SK-N-SH (cell line): ENCODE results near the gene ZFP57. TPM values are rescaled to one million over a fixed set of nuclear protein-coding genes. Genes with fewer than 3 reads are reported as not detected.

Experiments used
- CTCF ChIA-PET: fragments of 300-600, 350-600 bp; formaldehyde crosslinking; extraction: SDS; loops from one replicate; lab custom pipeline; 2021; lab: Yijun Ruan, JAX
- POLR2A ChIA-PET: fragments of 350-600 bp; sonication (Branson Sonifier 250); formaldehyde crosslinking; extraction: SDS; loops from one replicate; lab custom pipeline; 2020; ENCODE audit warnings: antibody characterized with exemption, inconsistent platforms; lab: Yijun Ruan, JAX
- DNase-seq: peaks from one replicate; pipeline ENCODE4 v3.0.0; 2012
- H2AFZ ChIP-seq: fragments of 200-600 bp; sonication (generic); 2 replicates; pipeline ENCODE4 v1.8.1; 2016; ENCODE audit warnings: antibody characterized with exemption, mild to moderate bottlenecking, low read depth
- H3F3A ChIP-seq: fragments of 200-600 bp; sonication (generic); replicated peaks from 2 replicates; pipeline ENCODE3; 2016; ENCODE audit warnings: antibody characterized with exemption, mild to moderate bottlenecking; ENCODE audit not compliant: insufficient read depth
- H3K27ac ChIP-seq, 2 experiments: fragments of 200-500 bp in 1 of 2; fragments of 200-600 bp in 1 of 2; sonication (Bioruptor generic) in 1 of 2; sonication (generic), shearing (Covaris generic) in 1 of 2; 2 replicates each; pipeline versions ENCODE4 v1.5.1 to v1.6.1; 2014 to 2016; ENCODE audit warnings: low read depth in 2 of 2, inconsistent platforms in 1 of 2, low read length in 1 of 2, mild to moderate bottlenecking in 1 of 2, mixed read lengths in 1 of 2
- H3K27me3 ChIP-seq: fragments of 200-600 bp; sonication (generic), shearing (Covaris generic); 2 replicates; pipeline ENCODE4 v1.6.1; 2016; ENCODE audit warnings: mixed run types; ENCODE audit not compliant: insufficient read depth
- H3K36me3 ChIP-seq, 2 experiments: fragments of 200-500 bp in 1 of 2; fragments of 200-600 bp in 1 of 2; sonication (Bioruptor generic) in 1 of 2; sonication (generic) in 1 of 2; replicated peaks in 1 of 2; 2 replicates each; pipeline versions ENCODE3 to v1.5.1; 2014 to 2016; ENCODE audit warnings: low read length in 1 of 2, mild to moderate bottlenecking in 1 of 2; ENCODE audit not compliant: insufficient read depth in 2 of 2, control insufficient read depth in 1 of 2
- H3K4me1 ChIP-seq, 2 experiments: fragments of 200-500 bp in 1 of 2; fragments of 200-600 bp in 1 of 2; sonication (Bioruptor generic) in 1 of 2; sonication (generic), shearing (Covaris generic) in 1 of 2; 2 replicates each; pipeline versions ENCODE4 v1.5.1 to v1.6.1; 2014 to 2016; ENCODE audit warnings: low read depth in 1 of 2, low read length in 1 of 2, mixed run types in 1 of 2; ENCODE audit not compliant: insufficient read depth in 2 of 2, control insufficient read depth in 1 of 2
- H3K4me2 ChIP-seq: fragments of 200-600 bp; sonication (generic), shearing (Covaris generic); 2 replicates; pipeline ENCODE4 v1.6.1; 2017; ENCODE audit warnings: mixed run types
- H3K4me3 ChIP-seq, 2 experiments: fragments of 200-500 bp in 1 of 2; fragments of 200-600 bp in 1 of 2; sonication (Bioruptor generic) in 1 of 2; sonication (generic), shearing (Covaris generic) in 1 of 2; 2 replicates each; pipeline versions ENCODE4 v1.5.1 to v1.8.1; 2014 to 2016; ENCODE audit warnings: low read depth in 2 of 2, inconsistent platforms in 1 of 2, low read length in 1 of 2, mild to moderate bottlenecking in 1 of 2, mixed read lengths in 1 of 2, moderate library complexity in 1 of 2
- H3K79me2 ChIP-seq: fragments of 200-600 bp; sonication (generic); 2 replicates; pipeline ENCODE4 v1.8.1; 2017; ENCODE audit warnings: mild to moderate bottlenecking; ENCODE audit not compliant: insufficient read depth
- H3K9ac ChIP-seq: fragments of 200-600 bp; sonication (generic); 2 replicates; pipeline ENCODE4 v1.6.1; 2017; ENCODE audit warnings: mixed run types
- H3K9me2 ChIP-seq: fragments of 200-600 bp; sonication (generic); 2 replicates; pipeline ENCODE4 v1.6.1; 2017; ENCODE audit warnings: mixed run types
- H3K9me3 ChIP-seq: fragments of 200-600 bp; sonication (generic); 2 replicates; pipeline ENCODE4 v1.6.1; 2017; ENCODE audit warnings: mixed run types, mild to moderate bottlenecking, moderate library complexity
- H4K20me1 ChIP-seq: fragments of 200-600 bp; sonication (generic); 2 replicates; pipeline ENCODE4 v1.6.1; 2017; ENCODE audit warnings: mild to moderate bottlenecking, mixed run types; ENCODE audit not compliant: insufficient read depth
- CHD2 ChIP-seq: fragments of 150-350 bp; IDR thresholded peaks from 2 replicates; pipeline ENCODE4 v1.6.1; 2018; ENCODE audit warnings: low read length; ENCODE audit not compliant: partially characterized antibody
- EP300 ChIP-seq, 2 experiments: IDR thresholded peaks; 2 replicates each; pipeline versions ENCODE4 v1.4.0 to v1.6.1; 2012; ENCODE audit warnings: borderline replicate concordance in 1 of 2, low read depth in 1 of 2, low read length in 1 of 2
- EZH2phosphoT487 ChIP-seq: fragments of 200-600 bp; sonication (generic); IDR thresholded peaks from 2 replicates; pipeline ENCODE4 v1.6.1; 2017; ENCODE audit warnings: low read depth, mixed run types, mild to moderate bottlenecking, antibody characterized with exemption, moderate library complexity, borderline replicate concordance
- GABPA ChIP-seq: IDR thresholded peaks from 2 replicates; pipeline ENCODE4 v1.4.0; 2012; ENCODE audit warnings: low read depth, mild to moderate bottlenecking
- GATA2 ChIP-seq: sonication (generic); formaldehyde crosslinking; IDR thresholded peaks from 2 replicates; pipeline ENCODE4 v1.5.0; 2020; ENCODE audit warnings: mild to moderate bottlenecking, missing genetic modification reagents
- IRF3 ChIP-seq: fragments of 150-350 bp; IDR thresholded peaks from 2 replicates; pipeline ENCODE4 v1.6.1; 2016; ENCODE audit warnings: mild to moderate bottlenecking, low read depth, low read length
- JUND ChIP-seq: IDR thresholded peaks from 2 replicates; pipeline ENCODE4 v1.4.0; 2012
- MEF2A ChIP-seq: IDR thresholded peaks from 2 replicates; pipeline ENCODE4 v1.4.0; 2012; ENCODE audit warnings: low read depth, borderline replicate concordance
- MXI1 ChIP-seq: IDR thresholded peaks from 2 replicates; pipeline ENCODE4 v1.6.1; 2012; ENCODE audit warnings: mild to moderate bottlenecking, low read depth, low read length, improper control_type of control experiment
- POLR2AphosphoS5 ChIP-seq: IDR thresholded peaks from 2 replicates; pipeline ENCODE4 v1.6.1; 2012; ENCODE audit warnings: low read depth, low read length
- RCOR1 ChIP-seq: fragments of 150-350 bp; IDR thresholded peaks from 2 replicates; pipeline ENCODE4 v1.6.1; 2017; ENCODE audit warnings: antibody characterized with exemption, low read length
- SIN3A ChIP-seq: IDR thresholded peaks from 2 replicates; pipeline ENCODE4 v1.6.1; 2012; ENCODE audit warnings: low read depth, mild to moderate bottlenecking, low read length, moderate library complexity, borderline replicate concordance
- SMC3 ChIP-seq: IDR thresholded peaks from 2 replicates; pipeline ENCODE4 v1.6.1; 2012; ENCODE audit warnings: low read depth, low read length, improper control_type of control experiment
- TAF1 ChIP-seq: IDR thresholded peaks from 2 replicates; pipeline ENCODE4 v1.6.1; 2012; ENCODE audit warnings: low read depth, mild to moderate bottlenecking, low read length, moderate library complexity, borderline replicate concordance
- TCF12 ChIP-seq: IDR thresholded peaks from 2 replicates; pipeline ENCODE4 v1.4.0; 2012
- USF1 ChIP-seq: IDR thresholded peaks from 2 replicates; pipeline ENCODE4 v1.4.0; 2012; ENCODE audit warnings: low read depth, borderline replicate concordance
- WGBS: methylation state at CpG from one replicate; pipeline ENCODE4 v1.1.6; 2017; ENCODE audit warnings: low lambda C conversion rate; 5-methylcytosine and 5-hydroxymethylcytosine counted together
- polyA plus RNA-seq, 3 experiments: library from polyadenylated mRNA; depleted of rRNA; stranded (reverse); fragments of >200 nt; gene quantifications; 2 replicates each; pipeline ENCODE4 v1.2.3, GENCODE V29; 2012
- TF ChIP-seq, protein P1 (sequence below): fragments of 200-600 bp; sonication (generic); IDR thresholded peaks from 2 replicates; pipeline ENCODE4 v1.6.1; 2017; ENCODE audit warnings: antibody characterized with exemption, mild to moderate bottlenecking, moderate library complexity
- TF ChIP-seq, protein P2 (sequence below): IDR thresholded peaks from 2 replicates; pipeline ENCODE4; 2012

Gene ZFP57
- polyA plus RNA-seq, 1 of the 3 experiments (the other 2 are of a cell fraction) = not detected

DNA sequence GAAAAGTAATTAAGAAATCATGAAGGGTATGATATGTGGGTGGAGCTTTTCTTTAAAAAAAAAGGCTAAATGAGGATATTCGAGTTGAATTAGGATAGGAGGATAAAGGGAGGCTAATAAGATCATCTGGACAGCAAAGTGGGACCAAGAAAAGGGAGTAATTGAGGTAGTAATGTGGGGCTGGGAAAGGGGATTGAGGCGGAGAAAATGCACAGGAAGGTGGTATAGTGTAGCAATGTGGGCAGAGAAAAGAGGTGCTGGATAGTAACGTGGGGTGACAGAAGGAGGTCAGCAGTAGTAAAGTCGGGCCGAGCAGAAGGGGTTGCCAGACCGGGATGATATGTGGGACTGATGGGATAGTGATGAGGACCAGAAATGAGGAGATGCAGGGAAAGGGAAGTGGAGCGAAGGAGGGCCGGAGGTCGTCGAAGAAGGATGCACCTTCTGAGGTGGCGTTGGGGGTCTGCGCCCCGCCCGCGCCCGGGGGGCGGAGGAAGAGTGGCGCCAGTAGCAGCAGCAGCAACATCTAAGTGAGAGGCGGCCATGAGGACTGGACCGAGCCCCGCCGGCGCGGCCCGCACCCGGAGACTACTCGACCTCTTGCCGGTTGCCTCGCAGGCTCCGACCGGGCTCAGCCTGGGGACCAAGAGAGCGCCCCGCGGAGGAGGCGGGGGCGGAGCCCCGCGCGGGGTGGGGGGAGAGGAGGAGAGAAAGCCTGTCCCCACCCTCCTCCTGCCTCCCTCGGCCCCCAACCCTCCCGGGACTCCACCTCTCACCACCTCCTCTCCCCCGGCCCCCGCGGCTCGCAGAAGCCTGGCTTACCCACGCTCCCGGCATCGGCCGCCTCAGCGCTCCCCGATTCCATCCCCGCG, 48.9 kb downstream of the ZFP57 start:
- TF ChIP-seq IRF3 (no peak), MXI1 (peak; percentile 21; the same call in 1 of the 2 replicates)
- Histone ChIP-seq H3F3A (peaks cover 4% of the 10 kb centered on the region), H3K4me1 (peaks cover 16 to 18% of the 10 kb centered on the region in 2 experiments; a peak in 2 of 4 replicates), H3K4me3 (peak overlapping the region; percentile 62 to 90), H4K20me1 (no peaks in the 10 kb centered on the region), H3K9ac (peak overlapping the region; percentile 77), H3K79me2 (peaks cover 14% of the 10 kb centered on the region; the same call in 1 of the 2 replicates), H3K36me3 (no peaks in the 10 kb centered on the region), H3K27me3 (no peaks in the 10 kb centered on the region), H3K9me3 (no peaks in the 10 kb centered on the region), H2AFZ (0 out of 2 replicates have a peak overlapping the region, but pooled peaks have one; percentile 65), H3K27ac (peak overlapping the region in 1 of 2 experiments; percentile 71; a peak in 2 of 4 replicates), H3K4me2 (peak overlapping the region; percentile 92), H3K9me2 (no peaks in the 10 kb centered on the region)
- ChIA-PET CTCF (interaction anchor here (1.6 to 3.5 kb wide), 2 partner anchors 10 to 20 kb away, joined by 9 to 69 read pairs; no protein-coding TSS in a partner anchor), POLR2A (interaction anchor here (1.0 to 2.0 kb wide), 5 partner anchors 12 to 28 kb away, joined by 3 to 12 read pairs (median 4); no protein-coding TSS in a partner anchor)
- DNase-seq = peak; percentile 88
- 10% methylated on average over 25 of the region's 53 CpGs for whole genome bisulfite sequencing

DNA sequence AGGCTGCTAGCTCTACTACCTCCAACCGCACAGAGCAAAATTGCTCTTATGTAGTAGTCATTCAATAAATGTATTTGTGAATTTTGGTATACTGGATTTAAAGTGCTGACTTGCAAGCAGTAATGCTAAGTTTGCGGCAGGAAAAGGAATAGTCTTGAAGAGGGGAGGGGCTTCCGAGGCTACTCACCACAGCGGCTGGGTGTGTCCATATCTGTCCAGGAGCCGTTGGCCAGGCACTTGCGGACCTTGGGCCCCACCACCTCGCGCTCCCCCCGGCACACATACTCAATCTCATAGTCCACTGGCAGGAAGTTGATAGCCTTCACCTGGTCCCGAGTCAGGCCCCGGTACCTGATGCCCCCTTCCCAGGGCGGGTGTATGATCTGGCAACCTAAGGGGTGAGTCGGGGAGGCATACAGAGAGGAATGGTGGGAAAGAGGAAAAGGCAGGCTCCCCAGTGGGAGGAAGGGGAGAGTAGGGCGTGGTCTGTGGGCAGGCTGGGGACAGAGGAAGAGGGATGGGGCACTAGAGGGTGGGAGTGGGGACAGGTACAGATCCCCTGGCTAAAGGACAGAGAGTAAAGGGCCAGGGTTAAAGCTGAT, 49.6 kb downstream of the ZFP57 start:
- WGBS = 92% methylated on average over 14 of the region's 14 CpGs

More for the DNA sequence above, 49.6 kb downstream of the ZFP57 start:
- Histone ChIP-seq H3K4me2 (peak overlapping the region; percentile 92), H3K27me3 (no peaks in the 10 kb centered on the region), H2AFZ (no peak overlapping the region), H3K36me3 (no peaks in the 10 kb centered on the region), H3K4me3 (peak overlapping the region in 1 of 2 experiments; percentile 90; a peak in 2 of 4 replicates), H3K9me3 (no peaks in the 10 kb centered on the region), H3K9ac (no peak overlapping the region; the same call in 1 of the 2 replicates), H3F3A (peaks cover 4% of the 10 kb centered on the region), H3K27ac (no peak overlapping the region), H3K9me2 (no peaks in the 10 kb centered on the region), H4K20me1 (no peaks in the 10 kb centered on the region), H3K79me2 (peaks cover 14% of the 10 kb centered on the region; the same call in 1 of the 2 replicates), H3K4me1 (peaks cover 16 to 20% of the 10 kb centered on the region in 2 experiments; a peak in 2 of 4 replicates)
- TF ChIP-seq EZH2phosphoT487 = no peak
- no peak for TF ChIP-seq GABPA
- TF ChIP-seq SMC3 = no peak
- no peak for TF ChIP-seq GATA2
- TF ChIP-seq, protein P1, sequence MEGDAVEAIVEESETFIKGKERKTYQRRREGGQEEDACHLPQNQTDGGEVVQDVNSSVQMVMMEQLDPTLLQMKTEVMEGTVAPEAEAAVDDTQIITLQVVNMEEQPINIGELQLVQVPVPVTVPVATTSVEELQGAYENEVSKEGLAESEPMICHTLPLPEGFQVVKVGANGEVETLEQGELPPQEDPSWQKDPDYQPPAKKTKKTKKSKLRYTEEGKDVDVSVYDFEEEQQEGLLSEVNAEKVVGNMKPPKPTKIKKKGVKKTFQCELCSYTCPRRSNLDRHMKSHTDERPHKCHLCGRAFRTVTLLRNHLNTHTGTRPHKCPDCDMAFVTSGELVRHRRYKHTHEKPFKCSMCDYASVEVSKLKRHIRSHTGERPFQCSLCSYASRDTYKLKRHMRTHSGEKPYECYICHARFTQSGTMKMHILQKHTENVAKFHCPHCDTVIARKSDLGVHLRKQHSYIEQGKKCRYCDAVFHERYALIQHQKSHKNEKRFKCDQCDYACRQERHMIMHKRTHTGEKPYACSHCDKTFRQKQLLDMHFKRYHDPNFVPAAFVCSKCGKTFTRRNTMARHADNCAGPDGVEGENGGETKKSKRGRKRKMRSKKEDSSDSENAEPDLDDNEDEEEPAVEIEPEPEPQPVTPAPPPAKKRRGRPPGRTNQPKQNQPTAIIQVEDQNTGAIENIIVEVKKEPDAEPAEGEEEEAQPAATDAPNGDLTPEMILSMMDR = no peak
- TF ChIP-seq CHD2 = no peak
- no peak for TF ChIP-seq EP300 (IDR thresholded peaks at IDR 0.05; ENCODE audit: borderline replicate concordance in 1 of 2, low read depth in 1 of 2, low read length in 1 of 2)
- TF ChIP-seq SIN3A = no peak
- TF ChIP-seq USF1 = no peak
- no peak for TF ChIP-seq JUND
- TF ChIP-seq, protein P2, sequence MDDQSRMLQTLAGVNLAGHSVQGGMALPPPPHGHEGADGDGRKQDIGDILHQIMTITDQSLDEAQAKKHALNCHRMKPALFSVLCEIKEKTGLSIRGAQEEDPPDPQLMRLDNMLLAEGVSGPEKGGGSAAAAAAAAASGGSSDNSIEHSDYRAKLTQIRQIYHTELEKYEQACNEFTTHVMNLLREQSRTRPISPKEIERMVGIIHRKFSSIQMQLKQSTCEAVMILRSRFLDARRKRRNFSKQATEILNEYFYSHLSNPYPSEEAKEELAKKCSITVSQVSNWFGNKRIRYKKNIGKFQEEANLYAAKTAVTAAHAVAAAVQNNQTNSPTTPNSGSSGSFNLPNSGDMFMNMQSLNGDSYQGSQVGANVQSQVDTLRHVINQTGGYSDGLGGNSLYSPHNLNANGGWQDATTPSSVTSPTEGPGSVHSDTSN = no peak
- no peak for TF ChIP-seq RCOR1
- no peak for TF ChIP-seq TAF1
- no peak for TF ChIP-seq POLR2AphosphoS5
- no peak for TF ChIP-seq MEF2A
- no peak for TF ChIP-seq TCF12
- no peak for DNase-seq
- CTCF ChIA-PET = interaction anchor here (3.5 kb wide), 1 partner anchor 20 kb away, joined by 69 read pairs; no protein-coding TSS in a partner anchor
- POLR2A ChIA-PET = no interaction called here
